ENCODE data around the gene CDH3.

CDH3 gene

DNA sequence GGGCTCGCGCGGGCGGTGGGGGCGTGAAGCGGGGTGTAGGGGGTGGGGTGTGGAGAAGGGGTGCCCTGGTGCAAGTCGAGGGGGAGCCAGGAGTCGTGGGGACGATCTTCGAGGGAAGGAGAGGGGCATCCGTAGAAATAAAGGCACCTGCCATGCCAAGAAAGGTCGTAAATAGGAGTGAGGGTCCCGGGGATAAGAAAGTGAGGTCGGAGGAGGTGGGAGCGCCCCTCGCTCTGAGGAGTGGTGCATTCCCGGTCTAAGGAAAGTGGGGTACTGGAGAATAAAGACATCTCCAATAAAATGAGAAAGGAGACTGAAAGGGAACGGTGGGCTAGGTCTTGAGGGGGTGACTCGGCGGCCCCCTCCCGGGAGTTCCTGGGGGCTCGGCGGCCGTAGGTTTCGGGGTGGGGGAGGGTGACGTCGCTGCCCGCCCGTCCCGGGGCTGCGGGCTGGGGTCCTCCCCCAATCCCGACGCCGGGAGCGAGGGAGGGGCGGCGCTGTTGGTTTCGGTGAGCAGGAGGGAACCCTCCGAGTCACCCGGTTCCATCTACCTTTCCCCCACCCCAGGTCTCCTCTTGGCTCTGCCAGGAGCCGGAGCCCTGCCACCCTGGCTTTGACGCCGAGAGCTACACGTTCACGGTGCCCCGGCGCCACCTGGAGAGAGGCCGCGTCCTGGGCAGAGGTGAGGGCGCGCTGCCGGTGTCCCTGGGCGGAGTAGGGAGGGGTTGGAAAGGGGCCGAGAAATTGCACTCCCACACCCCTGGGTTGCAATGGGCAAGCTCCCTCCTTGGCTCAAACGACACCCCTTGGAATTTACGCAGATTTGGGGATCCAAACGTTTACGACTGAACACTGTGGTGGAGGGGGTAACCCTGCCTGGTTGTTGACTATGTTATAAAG is 92.9 kb downstream of the CDH3 start:
- H3K27ac ChIP-seq, result peak overlapping the region; percentile 89
- TF ChIP-seq, protein P1, sequence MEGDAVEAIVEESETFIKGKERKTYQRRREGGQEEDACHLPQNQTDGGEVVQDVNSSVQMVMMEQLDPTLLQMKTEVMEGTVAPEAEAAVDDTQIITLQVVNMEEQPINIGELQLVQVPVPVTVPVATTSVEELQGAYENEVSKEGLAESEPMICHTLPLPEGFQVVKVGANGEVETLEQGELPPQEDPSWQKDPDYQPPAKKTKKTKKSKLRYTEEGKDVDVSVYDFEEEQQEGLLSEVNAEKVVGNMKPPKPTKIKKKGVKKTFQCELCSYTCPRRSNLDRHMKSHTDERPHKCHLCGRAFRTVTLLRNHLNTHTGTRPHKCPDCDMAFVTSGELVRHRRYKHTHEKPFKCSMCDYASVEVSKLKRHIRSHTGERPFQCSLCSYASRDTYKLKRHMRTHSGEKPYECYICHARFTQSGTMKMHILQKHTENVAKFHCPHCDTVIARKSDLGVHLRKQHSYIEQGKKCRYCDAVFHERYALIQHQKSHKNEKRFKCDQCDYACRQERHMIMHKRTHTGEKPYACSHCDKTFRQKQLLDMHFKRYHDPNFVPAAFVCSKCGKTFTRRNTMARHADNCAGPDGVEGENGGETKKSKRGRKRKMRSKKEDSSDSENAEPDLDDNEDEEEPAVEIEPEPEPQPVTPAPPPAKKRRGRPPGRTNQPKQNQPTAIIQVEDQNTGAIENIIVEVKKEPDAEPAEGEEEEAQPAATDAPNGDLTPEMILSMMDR (conservative IDR thresholded peaks at IDR 0.05), result no peak; the same call in 1 of the 2 replicates
- no peak for TF ChIP-seq ZFX (IDR thresholded peaks at IDR 0.05)

DNA sequence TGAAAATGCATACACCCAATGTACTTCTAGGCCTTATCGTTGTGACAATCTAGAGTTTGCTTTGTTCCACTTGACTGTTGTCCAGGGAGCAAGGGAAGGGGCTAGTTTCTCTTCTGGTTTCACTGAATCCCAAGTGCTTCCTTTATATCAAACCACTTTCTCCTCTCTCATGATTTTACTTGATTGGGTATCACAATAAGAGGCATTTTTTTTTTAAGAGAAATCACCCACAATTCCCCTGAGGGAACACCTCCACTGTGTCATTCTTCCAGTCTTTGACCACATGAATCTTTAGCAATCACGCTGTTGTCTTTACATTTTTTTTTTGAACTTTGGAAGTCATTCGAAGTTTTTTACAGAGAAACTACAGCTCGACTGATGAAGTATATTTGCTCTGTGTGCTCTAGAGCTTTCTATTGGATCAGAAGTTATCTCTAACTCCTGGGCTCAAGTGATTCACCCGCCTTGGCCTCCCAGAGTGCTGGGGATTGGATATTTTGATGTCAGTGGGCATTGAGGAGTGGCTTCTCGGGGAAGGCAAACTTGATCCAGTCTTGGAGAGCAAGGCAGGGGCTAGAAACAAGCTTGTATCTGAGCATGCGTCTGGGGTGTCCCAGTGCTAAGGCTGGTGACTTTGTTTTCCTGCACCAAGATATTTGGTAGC is 95.0 kb downstream of the CDH3 start:
- peak overlapping the region; percentile 89 for H3K27ac ChIP-seq
- TF ChIP-seq, protein P1 (conservative IDR thresholded peaks at IDR 0.05), result no peak
- TF ChIP-seq ZFX (IDR thresholded peaks at IDR 0.05), result no peak

DNA sequence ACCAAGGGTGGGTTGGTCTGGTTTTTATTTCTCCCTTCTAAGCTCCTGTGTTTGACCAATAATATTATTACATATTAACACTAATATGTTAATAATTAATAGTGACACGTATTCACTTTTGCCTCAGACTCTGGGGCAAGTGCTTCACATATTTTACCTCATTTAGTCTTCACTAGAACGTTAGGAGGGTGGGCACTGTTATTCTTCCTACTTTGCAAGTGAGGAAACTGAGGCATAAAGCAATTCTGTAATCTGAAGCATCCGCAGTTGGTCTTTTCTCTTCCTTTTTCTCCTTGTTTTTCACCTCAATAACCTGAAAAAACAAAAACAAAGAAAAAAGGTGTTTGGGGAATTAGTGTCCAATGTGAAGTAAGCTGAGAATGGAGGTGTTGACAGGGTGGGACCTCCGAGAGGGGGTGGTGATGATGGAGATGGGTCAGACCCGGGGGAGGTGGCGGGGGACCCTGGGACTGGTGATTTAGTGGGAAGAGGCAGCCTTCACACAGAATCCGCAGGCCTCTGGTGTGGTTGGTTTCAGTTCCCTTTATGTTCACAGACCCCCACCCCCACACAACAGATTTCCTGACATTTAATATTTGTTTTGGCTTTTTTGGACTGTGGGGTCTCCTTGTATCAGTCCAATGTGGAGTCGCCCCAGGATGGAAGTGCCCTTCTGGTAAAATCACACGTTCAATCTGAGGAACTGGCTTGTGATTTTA is 95.7 kb downstream of the CDH3 start:
- H3K27ac ChIP-seq, result peak overlapping the region; percentile 89

DNA sequence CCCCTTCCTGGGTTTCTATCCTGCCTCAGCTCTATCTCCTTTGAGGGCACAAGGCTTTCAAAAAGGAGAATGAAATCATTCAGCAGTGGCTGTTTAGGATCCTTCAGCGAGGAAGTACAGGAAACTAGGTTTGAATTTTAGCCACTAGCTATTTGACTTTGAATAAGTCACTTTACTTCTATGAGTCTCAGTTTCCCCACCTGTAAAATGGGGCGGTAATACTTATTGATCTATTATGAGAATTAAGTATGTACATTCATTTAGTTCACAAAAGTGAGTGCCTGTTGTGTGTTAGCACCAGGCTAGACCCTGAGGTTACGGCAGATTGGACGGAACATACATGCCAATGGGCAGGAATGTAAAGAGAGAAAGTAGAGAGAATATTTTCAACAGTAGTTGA is 98.6 kb downstream of the CDH3 start:
- peak overlapping the region; percentile 89 for H3K27ac ChIP-seq

More for the DNA sequence above, 95.7 kb downstream of the CDH3 start:
- TF ChIP-seq, protein P1 (conservative IDR thresholded peaks at IDR 0.05), result no peak
- TF ChIP-seq ZFX (IDR thresholded peaks at IDR 0.05), result no peak

DNA sequence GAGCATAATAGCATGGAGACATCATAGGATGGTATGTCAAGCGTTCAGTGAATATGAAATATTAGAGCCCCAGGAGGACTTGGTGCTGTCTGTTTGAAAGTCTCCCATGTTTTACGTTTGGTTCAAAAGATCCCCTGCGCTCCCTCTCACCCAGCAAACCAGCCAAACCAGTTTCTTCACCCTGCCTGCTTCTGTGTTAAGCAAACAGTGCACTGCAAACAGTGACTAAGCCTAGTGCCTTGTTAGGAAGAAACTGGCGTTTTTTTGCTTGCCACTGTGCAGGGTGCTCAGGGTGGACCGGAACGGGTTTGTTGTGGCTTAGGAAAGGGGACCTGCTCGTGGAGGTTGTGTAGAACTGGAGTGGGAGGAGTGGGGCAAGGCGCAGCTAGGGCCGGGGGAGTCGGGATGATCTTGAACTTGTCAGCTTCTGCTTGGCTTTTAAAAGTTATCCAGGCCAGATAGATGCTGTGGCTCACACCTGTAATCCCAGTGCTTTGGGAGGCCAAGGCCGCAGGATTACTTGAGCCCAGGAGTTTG is 99.7 kb downstream of the CDH3 start:
- H3K27ac ChIP-seq, result peak overlapping the region; percentile 89

More for the DNA sequence above, 98.6 kb downstream of the CDH3 start:
- TF ChIP-seq ZFX (IDR thresholded peaks at IDR 0.05), result no peak
- TF ChIP-seq, protein P1 (conservative IDR thresholded peaks at IDR 0.05), result no peak

DNA sequence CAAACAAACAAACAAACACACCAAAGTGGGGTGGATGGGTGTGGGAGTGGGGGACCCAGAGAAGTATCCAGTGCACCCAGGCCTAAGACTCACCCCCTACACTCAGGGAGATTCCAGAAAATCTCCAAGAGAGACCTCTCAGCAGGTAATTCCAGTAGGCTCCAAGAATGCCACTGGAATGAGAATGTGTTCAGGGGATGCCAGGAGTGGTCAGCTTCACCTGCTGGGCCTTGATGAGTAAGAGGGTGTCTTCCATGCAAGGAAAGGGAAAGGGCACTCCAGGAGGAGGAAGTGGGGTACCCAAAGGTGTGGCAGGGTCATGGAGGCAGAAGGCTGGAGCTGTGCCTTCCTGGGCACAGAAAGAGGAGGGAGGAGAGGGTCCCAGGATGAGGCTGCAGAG is 101.8 kb downstream of the CDH3 start:
- H3K27ac ChIP-seq, result peak overlapping the region; percentile 89

More for the DNA sequence above, 99.7 kb downstream of the CDH3 start:
- no peak for TF ChIP-seq ZFX (IDR thresholded peaks at IDR 0.05)
- TF ChIP-seq, protein P1 (conservative IDR thresholded peaks at IDR 0.05), result no peak

More for the DNA sequence above, 101.8 kb downstream of the CDH3 start:
- no peak for TF ChIP-seq ZFX (IDR thresholded peaks at IDR 0.05)
- TF ChIP-seq, protein P1 (conservative IDR thresholded peaks at IDR 0.05), result no peak
